GM23248 (cell line): Measurements from ENCODE around the gene FFAR2. TPM values are rescaled to one million over a fixed set of nuclear protein-coding genes. Genes with fewer than 3 reads are reported as not detected.
"Not testable (repeated sequence)": the region's sequence is repeated elsewhere in the genome, so short reads cannot be mapped to it uniquely, and the experiment has no call there.

Experiments
- DNase-seq: peaks from one replicate; pipeline ENCODE4 v3.0.0-alpha.2; 2015
- H2AFZ ChIP-seq: fragments of 200-600 bp; sonication (generic); 2 replicates; pipeline ENCODE4 v1.6.1; 2016; ENCODE audit warnings: antibody characterized with exemption
- H3F3A ChIP-seq: fragments of 200-600 bp; sonication (generic); 2 replicates; pipeline ENCODE4 v1.6.1; 2016; ENCODE audit warnings: mild to moderate bottlenecking, antibody characterized with exemption, mixed run types; ENCODE audit not compliant: insufficient read depth
- H3K27ac ChIP-seq: fragments of 200-600 bp; sonication (generic); 2 replicates; pipeline ENCODE4 v1.5.1; 2016; ENCODE audit warnings: mild to moderate bottlenecking
- H3K27me3 ChIP-seq: fragments of 200-600 bp; sonication (generic); replicated peaks from 2 replicates; pipeline ENCODE4 v1.6.1; 2016; ENCODE audit warnings: mild to moderate bottlenecking; ENCODE audit not compliant: insufficient read depth
- H3K36me3 ChIP-seq: fragments of 200-600 bp; sonication (generic); 2 replicates; pipeline ENCODE4 v1.6.1; 2016; ENCODE audit warnings: low read depth, mild to moderate bottlenecking
- H3K4me1 ChIP-seq: fragments of 200-600 bp; sonication (generic); 2 replicates; pipeline ENCODE4 v1.6.1; 2016; ENCODE audit warnings: mild to moderate bottlenecking; ENCODE audit not compliant: insufficient read depth
- H3K4me2 ChIP-seq: fragments of 200-600 bp; sonication (generic); one replicate; pipeline ENCODE4 v1.6.1; 2016; ENCODE audit warnings: mild to moderate bottlenecking; ENCODE audit not compliant: unreplicated experiment
- H3K4me3 ChIP-seq: fragments of 200-600 bp; sonication (generic); 2 replicates; pipeline ENCODE4 v1.5.1; 2016; ENCODE audit warnings: mild to moderate bottlenecking
- H3K79me2 ChIP-seq: fragments of 200-600 bp; sonication (generic); 2 replicates; pipeline ENCODE4 v1.6.1; 2016; ENCODE audit warnings: mild to moderate bottlenecking; ENCODE audit not compliant: insufficient read depth
- H3K9ac ChIP-seq: fragments of 200-600 bp; sonication (generic); 2 replicates; pipeline ENCODE4 v1.6.1; 2016; ENCODE audit warnings: mild to moderate bottlenecking
- H3K9me2 ChIP-seq: fragments of 200-600 bp; sonication (generic); 2 replicates; pipeline ENCODE4 v1.6.1; 2016; ENCODE audit warnings: mixed run types, mild to moderate bottlenecking, moderate library complexity; ENCODE audit not compliant: insufficient read depth
- H3K9me3 ChIP-seq: fragments of 200-600 bp; sonication (generic); one replicate; pipeline ENCODE4 v1.6.1; 2017; ENCODE audit warnings: low read depth
- H4K20me1 ChIP-seq: fragments of 200-600 bp; sonication (generic); 2 replicates; pipeline ENCODE4 v1.6.0; 2016; ENCODE audit not compliant: insufficient read depth
- EZH2 ChIP-seq: fragments of 200-600 bp; sonication (generic); IDR thresholded peaks from 2 replicates; pipeline ENCODE4 v1.6.1; 2018; ENCODE audit warnings: antibody characterized with exemption, mild to moderate bottlenecking; ENCODE audit not compliant: insufficient read depth, poor library complexity, severe bottlenecking
- EZH2phosphoT487 ChIP-seq: fragments of 200-600 bp; sonication (generic); IDR thresholded peaks from 2 replicates; pipeline ENCODE4 v1.6.1; 2018; ENCODE audit warnings: antibody characterized with exemption, moderate library complexity, mild to moderate bottlenecking, low read depth; ENCODE audit not compliant: insufficient read depth
- WGBS, 2 experiments: methylation state at CpG; one replicate each; pipeline ENCODE4 v1.1.6; 2015 to 2017; ENCODE audit warnings: low lambda C conversion rate in 2 of 2, low coverage in 1 of 2; ENCODE audit errors: missing lambda C conversion rate in 2 of 2; 5-methylcytosine and 5-hydroxymethylcytosine counted together
- in situ Hi-C: fragments of 300-500 bp; cut with MboI; formaldehyde crosslinking; loops from 2 replicates; pipeline ENCODE4 v1.15.0; 2020
- polyA plus RNA-seq: library from polyadenylated mRNA; unstranded; fragments of >200 nt; fragmentation: Nextera tagmentation; extraction: Ambion mirVana; gene quantifications from 2 replicates; pipeline ENCODE4 v1.2.1, GENCODE V29; 2016
- total RNA-seq: library from RNA; depleted of rRNA; stranded (reverse); fragments of >200 nt; shearing (Covaris generic); gene quantifications from 2 replicates; pipeline ENCODE4 v1.2.3, GENCODE V29; 2014

The FFAR2 gene
- total and polyA plus RNA-seq, 2 experiments from 2014 or later: not detected

GRCh38 chr19:35461060-35461459 is 13.0 kb downstream of the FFAR2 start:
- Histone ChIP-seq H3K4me3 (no peak overlapping the region), H3F3A (no peaks in the 10 kb centered on the region), H3K9me2 (no peaks in the 10 kb centered on the region), H4K20me1 (no peaks in the 10 kb centered on the region), H3K36me3 (no peaks in the 10 kb centered on the region), H3K27me3 (peaks cover 8% of the 10 kb centered on the region), H3K27ac (no peak overlapping the region), H3K79me2 (no peaks in the 10 kb centered on the region), H3K9ac (no peak overlapping the region), H3K4me1 (no peaks in the 10 kb centered on the region), H3K9me3 (no peaks in the 10 kb centered on the region), H2AFZ (no peak overlapping the region), H3K4me2 (no peak overlapping the region)
- WGBS, 2 experiments: 71 to 74% methylated on average over 9 of the region's 9 CpGs
- no peak for DNase-seq
- TF ChIP-seq EZH2 (no peak), EZH2phosphoT487 (no peak)
- in situ Hi-C loops: no loop called here

- H3K27me3 ChIP-seq, DNase-seq, H4K20me1 ChIP-seq, H3K9me3 ChIP-seq, H3K27ac ChIP-seq, H3K4me2 ChIP-seq, H3K36me3 ChIP-seq, H3K4me3 ChIP-seq, H3F3A ChIP-seq, H3K4me1 ChIP-seq, H3K9me2 ChIP-seq, in situ Hi-C loops, H3K9ac ChIP-seq, H3K79me2 ChIP-seq, H2AFZ ChIP-seq: not testable (repeated sequence)
These were observed 13.7 kb downstream of the FFAR2 start for GRCh38 chr19:35461788-35462187.

DNA sequence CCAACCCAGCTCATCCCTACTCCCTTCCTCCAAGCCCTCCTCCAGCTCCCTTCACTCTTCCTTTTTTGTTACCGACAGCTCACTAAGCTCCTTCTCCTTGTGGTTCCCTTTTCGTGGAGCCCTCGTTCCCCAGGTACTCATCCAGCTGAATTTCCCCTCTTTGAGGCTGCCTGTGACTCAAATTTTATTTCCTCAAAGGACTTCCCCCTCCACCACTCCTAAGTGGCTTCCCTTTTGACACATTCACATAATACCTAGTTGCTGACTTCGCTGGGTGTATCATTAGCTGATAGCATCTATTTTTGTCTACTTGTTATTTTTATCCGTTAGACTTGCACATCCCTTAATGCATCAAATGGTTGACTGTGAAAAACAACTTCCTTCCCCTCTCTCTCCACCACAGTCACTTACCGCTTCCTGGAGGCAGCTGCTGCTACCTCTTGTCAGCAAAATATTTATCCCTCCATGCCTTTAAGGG is 14.5 kb downstream of the FFAR2 start:
- Histone ChIP-seq H2AFZ (no peak overlapping the region), H3K9ac (no peak overlapping the region), H3K9me3 (no peaks in the 10 kb centered on the region), H3F3A (no peaks in the 10 kb centered on the region), H3K9me2 (no peaks in the 10 kb centered on the region), H3K27ac (no peak overlapping the region), H3K79me2 (no peaks in the 10 kb centered on the region), H3K4me2 (no peak overlapping the region), H3K27me3 (peaks cover 11% of the 10 kb centered on the region), H4K20me1 (no peaks in the 10 kb centered on the region), H3K4me3 (no peak overlapping the region), H3K36me3 (no peaks in the 10 kb centered on the region), H3K4me1 (no peaks in the 10 kb centered on the region)
- in situ Hi-C loops: no loop called here
- no peak for DNase-seq
- 26 to 29% methylated on average over 6 of the region's 6 CpGs for WGBS, 2 experiments
- TF ChIP-seq EZH2phosphoT487 (no peak), EZH2 (no peak)

DNA sequence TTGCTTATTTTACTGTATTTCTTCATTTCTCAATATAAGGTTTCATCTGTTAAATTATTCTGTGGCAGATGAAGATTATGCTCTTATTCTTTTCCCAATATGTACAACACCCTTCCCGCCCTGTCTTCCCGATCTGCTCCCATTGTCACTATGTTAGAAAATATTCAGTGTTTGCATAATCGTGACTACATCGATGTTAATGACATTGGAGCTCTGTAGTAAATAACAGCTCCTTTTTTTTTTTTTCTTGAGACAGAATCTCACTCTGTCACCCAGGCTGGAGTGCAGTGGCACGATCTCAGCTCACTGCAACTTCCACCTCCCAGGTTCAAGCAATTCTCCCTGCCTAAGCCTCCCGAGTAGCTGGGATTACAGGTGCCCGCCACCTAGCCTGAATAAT is 14.9 kb downstream of the FFAR2 start:
- H3K4me2 ChIP-seq, H3F3A ChIP-seq, H3K27ac ChIP-seq, H3K79me2 ChIP-seq, DNase-seq, H2AFZ ChIP-seq, H3K9me2 ChIP-seq, H3K4me3 ChIP-seq, H3K9ac ChIP-seq, H4K20me1 ChIP-seq, H3K36me3 ChIP-seq, H3K4me1 ChIP-seq, H3K9me3 ChIP-seq, in situ Hi-C loops: not testable (repeated sequence)
- 66 to 68% methylated on average over 7 of the region's 7 CpGs for WGBS, 2 experiments
- H3K27me3 ChIP-seq: peaks cover 15% of the 10 kb centered on the region

GRCh38 chr19:35466259-35466658 is 18.2 kb downstream of the FFAR2 start:
- H3K9ac ChIP-seq: no peak overlapping the region
- H3K4me3 ChIP-seq: no peak overlapping the region
- H3K36me3 ChIP-seq: no peaks in the 10 kb centered on the region
- H3F3A ChIP-seq: no peaks in the 10 kb centered on the region
- WGBS, 2 experiments: 7 to 37% methylated on average over 1 of the region's 1 CpG
- H3K79me2 ChIP-seq: no peaks in the 10 kb centered on the region
- no peak overlapping the region for H3K4me2 ChIP-seq
- no peaks in the 10 kb centered on the region for H3K9me2 ChIP-seq
- H4K20me1 ChIP-seq: no peaks in the 10 kb centered on the region
- H3K9me3 ChIP-seq: no peaks in the 10 kb centered on the region
- H2AFZ ChIP-seq: no peak overlapping the region
- DNase-seq: no peak
- no peak overlapping the region for H3K27ac ChIP-seq
- in situ Hi-C loops: no loop called here
- TF ChIP-seq EZH2phosphoT487 (no peak), EZH2 (no peak)
- H3K27me3 ChIP-seq: peaks cover 32% of the 10 kb centered on the region
- no peaks in the 10 kb centered on the region for H3K4me1 ChIP-seq
